Stimulated activated CD4-positive, alpha-beta T cell treated with anti-CD3 and anti-CD28 coated beads, Interleukin-1b, Interleukin-23, amount 100 ng/mL, for 4 hours (primary cell): Measurements from ENCODE around the gene MADCAM1.
A peak's percentile ranks its signal among the peaks of the same experiment; 100 is the strongest.
"Not testable (repeated sequence)": the region's sequence is repeated elsewhere in the genome, so short reads cannot be mapped to it uniquely, and the experiment has no call there.

Experiments
- DNase-seq, 2 donors: peaks; one replicate each; pipeline ENCODE4 v3.0.0-alpha.2; 2020; ENCODE audit warnings: low read depth in 2 of 2

Gene MADCAM1

DNA sequence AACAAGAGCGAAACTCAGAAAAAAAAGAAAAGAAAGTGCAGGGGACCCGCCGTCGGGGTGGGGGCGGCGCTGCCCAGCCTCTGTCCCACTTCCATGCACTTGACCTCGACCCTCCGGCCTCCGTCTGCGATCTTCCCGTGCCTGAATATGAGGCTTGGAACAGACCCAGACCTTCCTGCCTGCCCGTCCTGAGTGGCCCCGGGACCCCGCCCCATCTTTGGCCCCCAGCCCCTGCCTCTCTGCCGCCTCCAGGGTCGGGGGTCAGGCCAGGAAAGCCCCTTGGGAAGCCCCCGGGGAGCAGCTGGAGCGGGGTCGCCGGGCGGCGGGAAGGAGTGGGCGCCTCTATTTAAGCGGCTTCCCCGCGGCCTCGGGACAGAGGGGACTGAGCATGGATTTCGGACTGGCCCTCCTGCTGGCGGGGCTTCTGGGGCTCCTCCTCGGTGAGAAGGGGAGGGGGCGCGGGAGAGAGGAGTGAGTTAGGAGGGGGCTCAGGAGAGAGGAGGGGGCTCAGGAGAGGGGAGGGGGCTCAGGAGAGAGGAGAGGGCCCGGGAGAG is at the start of gene MADCAM1:
TSS of gene MADCAM1 (plus strand) at position 375 of the 554 bp plus-strand sequence. CDS start at position 389, 14 bp downstream.
- no peak for DNase-seq

DNA sequence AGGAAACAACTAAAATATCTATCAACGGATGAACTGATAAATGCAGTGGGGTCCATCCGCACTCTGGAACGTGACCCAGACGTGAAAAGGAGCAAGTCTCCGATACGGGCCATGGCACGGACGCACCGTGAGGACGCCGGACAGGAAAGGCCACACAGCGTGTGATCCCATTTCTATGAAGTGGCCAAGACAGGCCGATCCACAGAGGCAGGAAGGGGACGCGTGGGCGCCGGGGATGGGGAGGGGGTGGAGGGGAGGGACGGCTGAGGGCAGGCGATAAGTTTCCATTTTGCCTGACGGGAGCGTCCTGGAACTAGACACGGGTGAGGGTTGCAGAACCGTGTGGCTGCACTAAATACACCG is 49.2 kb upstream of the MADCAM1 start:
- DNase-seq, result no peak

DNA sequence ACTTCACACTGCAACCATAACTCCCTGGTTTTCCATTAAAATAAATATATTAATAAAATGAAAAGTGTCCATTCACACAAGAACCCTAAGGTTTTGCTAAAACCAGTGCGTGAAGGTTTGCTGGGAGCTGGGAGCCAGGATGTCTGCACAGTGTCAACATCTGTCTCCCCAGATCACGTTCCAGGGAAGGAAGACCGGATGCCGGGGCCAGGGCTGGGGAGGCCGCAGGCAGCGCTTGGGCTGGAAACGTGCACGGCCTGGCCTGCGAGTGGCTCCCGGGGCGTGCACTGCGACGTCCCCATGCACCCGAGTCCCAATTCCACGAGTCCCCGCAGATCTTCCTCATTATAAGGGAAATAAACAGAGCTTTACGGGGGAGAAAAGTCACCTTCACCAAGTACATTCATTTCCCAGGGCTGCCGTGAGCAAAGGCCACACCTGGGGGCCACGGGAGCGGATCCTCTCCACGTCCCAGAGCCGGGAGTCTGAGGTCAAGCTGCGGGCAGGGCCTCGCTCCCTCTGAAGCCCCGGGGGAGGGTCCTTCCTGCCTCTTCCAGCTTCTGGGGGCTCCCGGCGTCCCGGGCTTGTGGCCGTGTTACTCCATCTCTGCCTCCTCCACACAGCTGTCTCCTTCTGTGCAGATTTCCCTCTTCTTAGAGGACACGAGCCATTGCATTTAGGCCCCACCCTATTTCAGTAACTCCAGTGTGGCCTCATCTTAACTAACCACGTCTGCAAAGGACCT is 48.3 kb upstream of the MADCAM1 start:
- no peak for DNase-seq

DNA sequence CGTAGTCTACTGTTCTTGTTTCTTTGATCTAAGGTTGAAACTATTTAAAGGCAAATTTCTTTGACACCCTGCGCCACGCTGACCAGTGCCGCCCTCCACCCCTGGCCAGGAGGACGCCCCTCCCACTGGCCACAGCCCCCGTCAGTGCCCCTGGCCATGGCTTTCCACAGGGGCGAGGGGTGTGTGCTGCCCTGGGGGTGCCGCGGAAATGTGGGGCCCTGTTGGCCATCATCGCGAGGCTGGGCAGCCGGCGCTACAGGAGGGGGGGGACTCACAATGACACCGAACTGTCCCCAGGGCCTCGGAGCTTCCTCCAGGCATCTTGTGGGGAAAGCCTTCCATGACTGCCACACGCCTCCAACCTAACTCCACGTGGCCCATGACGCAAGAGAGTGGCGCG is 46.4 kb upstream of the MADCAM1 start:
- no peak for DNase-seq

DNA sequence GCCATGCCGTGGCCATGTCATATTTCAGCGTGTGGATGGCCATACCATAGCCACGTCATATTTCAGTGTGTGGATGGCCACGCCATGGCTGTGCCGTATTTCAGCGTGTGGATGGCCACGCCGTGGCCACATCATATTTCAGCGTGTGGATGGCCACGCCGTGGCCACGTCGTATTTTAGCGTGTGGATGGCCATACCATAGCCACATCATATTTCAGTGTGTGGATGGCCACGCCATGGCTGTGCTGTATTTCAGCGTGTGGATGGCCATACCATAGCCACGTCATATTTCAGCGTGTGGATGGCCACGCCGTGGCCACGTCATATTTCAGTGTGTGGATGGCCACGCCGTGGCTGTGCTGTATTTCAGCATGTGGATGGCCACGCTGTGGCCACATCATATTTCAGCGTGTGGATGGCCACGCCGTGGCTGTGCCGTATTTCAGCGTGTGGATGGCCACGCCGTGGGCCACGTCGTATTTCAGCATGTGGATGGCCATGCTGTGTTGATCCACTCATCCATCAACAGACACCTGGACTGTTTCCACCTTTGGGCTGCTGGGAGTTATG is 45.3 kb upstream of the MADCAM1 start:
- not testable (repeated sequence) for DNase-seq

GRCh38 chr19:452829-453228 is 43.5 kb upstream of the MADCAM1 start:
- DNase-seq, result no peak

GRCh38 chr19:453606-454005 is 42.7 kb upstream of the MADCAM1 start:
- no peak for DNase-seq

- no peak for DNase-seq
These were observed 41.1 kb upstream of the MADCAM1 start for GRCh38 chr19:455031-455705.

- DNase-seq, result no peak
These were observed 40.3 kb upstream of the MADCAM1 start for GRCh38 chr19:455851-456546.

GRCh38 chr19:456547-457110 is 39.7 kb upstream of the MADCAM1 start:
- no peak for DNase-seq

DNA sequence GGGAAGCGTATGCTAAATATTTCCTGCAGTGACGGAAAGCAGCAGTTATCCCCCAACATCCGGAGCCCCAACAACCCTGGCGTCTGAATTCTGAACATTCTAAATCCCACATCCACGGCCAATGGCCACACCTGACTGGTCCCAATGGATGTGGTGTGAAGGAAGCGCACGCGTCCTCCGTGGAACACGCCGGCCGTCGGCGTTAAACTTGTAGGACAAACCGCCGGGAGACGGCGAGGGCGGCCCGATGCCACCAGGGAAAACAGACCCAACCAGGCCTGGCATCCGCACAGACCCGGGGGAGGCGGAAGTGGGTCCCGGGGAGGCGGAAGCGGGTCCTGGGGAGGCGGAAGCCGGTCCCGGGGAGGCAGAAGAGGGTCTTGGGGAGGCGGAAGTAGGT is 38.6 kb upstream of the MADCAM1 start:
- DNase-seq, result no peak

GRCh38 chr19:458091-459042 is 37.9 kb upstream of the MADCAM1 start:
- no peak for DNase-seq

GRCh38 chr19:459724-460511 is 36.4 kb upstream of the MADCAM1 start:
- peak; percentile 19 to 20 for DNase-seq

DNA sequence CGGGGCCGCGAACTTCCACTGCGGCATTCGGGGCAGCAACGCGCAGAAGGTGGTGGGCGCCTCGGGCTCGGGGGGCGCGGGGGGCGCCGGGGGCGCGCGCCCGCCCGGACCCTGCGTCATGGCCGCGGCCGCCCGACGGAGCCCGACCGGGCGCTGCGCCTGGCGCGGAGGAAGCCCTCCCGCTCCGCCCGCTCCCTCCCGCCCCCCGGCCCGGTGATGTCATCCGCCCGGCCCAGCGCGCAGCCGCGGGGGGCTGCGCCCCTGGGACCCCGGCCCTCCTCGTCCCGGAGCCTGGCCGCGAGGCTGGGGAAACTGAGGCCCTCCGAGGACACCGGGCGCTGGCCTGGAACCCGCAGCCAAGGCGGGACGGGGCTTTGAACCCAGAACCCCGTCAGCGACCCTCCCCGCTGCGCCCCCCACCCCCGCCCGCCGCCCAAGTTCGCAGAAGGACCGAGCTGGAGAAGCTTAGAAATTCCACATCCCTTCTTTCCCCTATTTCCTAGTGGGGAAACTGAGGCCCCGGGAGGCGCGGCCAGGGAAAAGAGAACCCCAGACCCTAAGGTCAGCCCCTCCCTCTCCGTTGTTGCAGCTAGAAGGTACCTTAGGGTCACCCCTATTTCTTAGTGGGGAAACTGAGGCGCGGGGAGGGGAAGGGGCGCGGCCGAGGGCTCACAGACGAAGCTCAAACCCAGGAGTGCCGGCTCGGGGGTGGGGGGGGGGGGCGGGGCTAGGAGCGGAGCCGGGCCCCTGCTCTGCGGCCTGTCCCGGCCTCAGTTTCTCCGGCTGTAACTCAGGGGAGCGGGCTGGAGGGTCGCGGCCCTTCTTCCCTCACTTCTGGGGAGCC is 35.2 kb upstream of the MADCAM1 start, which contains the start of gene SHC2:
TSS of gene SHC2 (minus strand) at position 157 of the 844 bp plus-strand sequence. CDS start at position 120, 37 bp downstream.
- DNase-seq, result no peak

DNA sequence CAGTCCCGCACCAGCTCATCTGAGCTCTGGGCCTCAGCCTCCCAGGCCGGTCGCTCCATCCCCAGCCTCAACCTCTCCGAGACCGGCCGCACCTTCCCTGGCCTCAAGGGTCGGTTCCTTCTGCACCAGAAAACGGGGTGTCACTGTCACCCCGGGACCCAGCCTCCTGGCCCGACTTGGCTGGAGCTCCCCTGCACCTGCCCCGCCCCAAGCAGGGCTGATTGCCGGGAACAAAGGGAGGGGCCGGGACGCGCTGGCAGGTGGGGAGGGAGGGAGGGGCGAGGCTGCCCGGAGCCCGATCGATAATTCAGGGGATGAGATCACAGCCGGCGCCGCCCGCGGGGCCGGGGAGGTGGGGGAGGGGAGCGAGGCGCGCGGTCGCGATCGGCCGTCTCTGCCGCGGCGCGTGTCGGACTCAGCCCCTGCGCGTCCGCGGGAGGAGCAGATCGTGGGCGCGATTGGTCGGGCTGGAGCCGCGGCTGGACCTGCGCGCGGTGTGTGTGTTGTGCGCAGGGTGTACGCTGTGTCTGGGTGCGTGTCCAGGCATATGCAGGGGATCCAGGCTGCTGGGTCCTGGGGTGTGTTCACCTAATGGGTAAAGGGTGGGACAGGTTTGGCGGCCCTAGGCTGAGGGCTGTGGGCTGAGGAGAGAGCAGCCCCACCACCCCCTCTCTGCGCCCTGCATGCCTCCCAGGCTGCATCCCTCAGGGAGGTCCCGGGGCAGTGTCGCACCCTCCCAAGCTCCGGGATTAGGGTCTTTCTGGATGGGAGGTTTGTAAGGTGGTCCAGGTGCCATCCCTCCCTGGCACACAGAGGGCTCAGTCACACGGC is 34.4 kb upstream of the MADCAM1 start:
- peak in 1 of 2 donors; percentile 3 for DNase-seq

DNA sequence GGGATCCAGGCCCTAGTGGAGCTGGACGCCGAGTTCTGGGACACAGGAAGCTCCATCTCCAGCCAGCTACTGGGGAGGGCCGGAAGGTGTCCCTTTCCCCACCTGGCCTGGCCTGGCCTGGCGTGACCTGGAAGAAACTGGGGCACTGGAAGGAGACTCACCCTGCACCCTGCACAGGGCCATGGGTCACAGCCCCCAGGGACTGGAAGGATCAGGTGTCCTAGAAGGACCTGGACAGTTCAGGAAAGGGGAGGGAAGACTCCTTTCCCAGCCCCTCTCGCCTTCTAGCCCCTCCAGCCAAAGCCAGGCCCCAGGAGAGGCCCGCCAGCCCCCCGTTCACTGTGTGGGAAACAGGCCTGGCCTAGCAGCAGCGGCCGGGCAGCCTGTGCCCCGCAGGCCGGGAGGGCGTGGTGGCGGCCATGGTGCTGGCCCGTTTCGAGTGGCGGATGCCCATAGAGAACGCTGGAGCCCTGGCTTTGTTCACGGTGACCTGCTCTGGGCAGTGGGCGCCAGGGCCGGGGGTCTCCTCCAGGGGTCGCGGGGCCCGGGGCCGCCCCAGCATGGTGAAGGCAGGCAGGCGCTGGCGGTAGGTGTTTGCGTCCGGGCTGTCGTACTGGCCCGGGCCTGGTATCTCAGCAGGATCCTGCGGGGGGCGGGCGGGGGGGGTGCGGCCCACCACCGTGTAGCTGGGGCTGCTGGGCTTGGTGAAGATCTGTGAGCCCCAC is 32.6 kb upstream of the MADCAM1 start:
- no peak for DNase-seq

GRCh38 chr19:464208-464545 is 32.1 kb upstream of the MADCAM1 start:
- no peak for DNase-seq
